ENCODE results near the gene ZNF579. TPM values are rescaled to one million over a fixed set of nuclear protein-coding genes. Genes with fewer than 3 reads are reported as not detected.

The ZNF579 gene
- total and polyA plus RNA-seq, 2 donors (not counting 3 experiments of a cell fraction or from before 2014, with no cell fraction given) = 11.6 to 15.7 TPM

DNA sequence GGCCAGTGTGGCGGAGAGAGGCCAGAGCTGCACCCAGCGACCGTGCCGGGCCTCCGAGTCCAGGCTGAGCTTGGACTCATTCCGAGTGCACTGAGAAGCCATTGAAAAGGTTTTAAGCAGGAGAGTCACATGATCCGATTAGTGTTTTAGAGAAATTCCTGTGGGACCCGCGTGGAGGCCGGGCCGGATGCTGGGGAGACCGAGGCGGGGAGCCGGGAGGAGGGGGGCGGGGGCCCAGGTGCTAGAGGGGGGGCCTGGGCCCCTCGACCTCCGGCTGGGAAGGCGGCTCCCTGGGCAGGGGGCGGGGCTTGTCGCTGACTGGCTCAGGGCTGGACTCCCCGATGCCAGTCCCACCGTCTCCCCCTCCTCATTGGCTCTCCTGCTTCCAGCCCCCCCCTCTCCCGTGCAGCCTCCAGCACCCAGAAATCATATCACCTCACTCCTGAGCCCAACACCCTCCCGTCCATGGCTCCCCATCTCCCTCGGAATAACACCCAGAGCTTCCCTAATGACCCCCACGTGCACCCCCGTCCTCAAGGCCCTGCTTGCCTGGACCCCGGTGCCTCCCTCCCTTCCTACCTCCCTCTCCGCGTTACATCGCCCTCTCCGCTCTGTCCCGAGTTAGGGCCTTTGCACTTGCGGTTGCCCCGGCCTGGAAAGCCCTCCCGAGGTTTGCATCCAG lies 5.2 kb upstream of the ZNF579 start:
- FAIRE-seq = peak; percentile 18
- H3K79me2 ChIP-seq (ENCODE audit: control insufficient read depth, insufficient read depth, low read length) = no peaks in the 10 kb centered on the region
- no peak overlapping the region for H3K9ac ChIP-seq (replicated peaks; ENCODE audit: extremely low read depth, insufficient read depth, low read length)
- no TSS peak for BruUV-seq (replicated peaks)
- dilution Hi-C loops (cut with MboI; ENCODE audit: extremely low pct_ligation_motif_present, low sequenced_read_pairs) = no loop called here
- DNase-seq (ENCODE audit: low read depth, low spot score) = peak; percentile 68
- no peak overlapping the region for H3K27ac ChIP-seq (ENCODE audit: insufficient read depth, low read depth, low read length)
- intact Hi-C loops (cut with micrococcal nuclease) = no loop called here
- no peak overlapping the region for H3K4me2 ChIP-seq (ENCODE audit: insufficient read depth, low read length)
- ChIA-PET CTCF (interaction anchor here (1.0 kb wide), 2 partner anchors 18 to 69 kb away, joined by 3 to 4 read pairs; no protein-coding TSS in a partner anchor), POLR2A (interaction anchor here (0.5 to 2.3 kb wide), 2 partner anchors 14 to 61 kb away, joined by 3 to 8 read pairs; partner anchors contain the start of genes FIZ1 and ZNF524)
- peaks cover 4 to 7% of the 10 kb centered on the region in 2 experiments for H3K27me3 ChIP-seq (ENCODE audit: control insufficient read depth in 2 of 2, insufficient read depth in 2 of 2, low read length in 2 of 2)
- peaks cover 4% of the 10 kb centered on the region for H3K4me1 ChIP-seq (ENCODE audit: control insufficient read depth, extremely low read depth, insufficient read depth, low read length)
- H3K36me3 ChIP-seq (ENCODE audit: control insufficient read depth in 2 of 2, extremely low read depth in 1 of 2, insufficient read depth in 2 of 2, low read length in 2 of 2) = no peaks in the 10 kb centered on the region
- TF ChIP-seq CTCF (IDR thresholded peaks at IDR 0.05; ENCODE audit: extremely low read depth in 1 of 2, insufficient read depth in 1 of 2, low read depth in 1 of 2, low read length in 2 of 2) (no peak), MAX (IDR thresholded peaks at IDR 0.05; ENCODE audit: insufficient read depth, insufficient read length) (no peak), EZH2 (IDR thresholded peaks at IDR 0.05; ENCODE audit: borderline replicate concordance, low read depth, low read length, severe bottlenecking) (no peak), MYC (IDR thresholded peaks at IDR 0.05; ENCODE audit: low read depth, low read length) (no peak)
- peak overlapping the region in 1 of 3 experiments; percentile 22 for H3K4me3 ChIP-seq (replicated peaks in 1 of 3; ENCODE audit: insufficient read depth in 1 of 3, low read depth in 1 of 3, low read length in 3 of 3)
- H3K9me1 ChIP-seq (replicated peaks; ENCODE audit: control insufficient read depth, extremely low read depth, insufficient read depth, low read length) = no peaks in the 10 kb centered on the region
- H4K20me1 ChIP-seq (replicated peaks; ENCODE audit: control insufficient read depth, extremely low read depth, insufficient read depth, low read length) = no peaks in the 10 kb centered on the region
- H3K9me3 ChIP-seq (replicated peaks; ENCODE audit: control insufficient read depth, insufficient read depth, low read length) = no peaks in the 10 kb centered on the region
- H2AFZ ChIP-seq (ENCODE audit: low read depth, low read length) = peak overlapping the region; percentile 58
